HepG2 (cell line): ENCODE data around the gene RIPK1. TPM values are rescaled to one million over a fixed set of nuclear protein-coding genes. Genes with fewer than 3 reads are reported as not detected.
A peak's percentile ranks its signal among the peaks of the same experiment; 100 is the strongest.

Experiments used
- ARNTL ChIP-seq: sonication (generic); formaldehyde crosslinking; IDR thresholded peaks from 2 replicates; pipeline ENCODE4 v1.4.0; 2020; ENCODE audit warnings: mild to moderate bottlenecking, missing genetic modification reagents
- ESRRA ChIP-seq: sonication (generic); formaldehyde crosslinking; IDR thresholded peaks from 2 replicates; pipeline ENCODE4 v1.5.1; 2020; ENCODE audit warnings: mild to moderate bottlenecking, low read depth, missing genetic modification reagents
- HHEX ChIP-seq: IDR thresholded peaks from 2 replicates; pipeline ENCODE4 v1.6.1; 2016; ENCODE audit warnings: control low read depth
- HNF4G ChIP-seq, 2 experiments: sonication (generic) in 1 of 2; formaldehyde crosslinking in 1 of 2; IDR thresholded peaks; 2 replicates each; pipeline versions ENCODE4 v1.4.0 to v1.6.1; 2011 to 2020; ENCODE audit warnings: borderline replicate concordance in 2 of 2, low read depth in 2 of 2, mild to moderate bottlenecking in 2 of 2, low read length in 1 of 2, missing genetic modification reagents in 1 of 2, moderate library complexity in 1 of 2
- KDM6A ChIP-seq: IDR thresholded peaks from 2 replicates; pipeline ENCODE4 v1.6.1; 2016; ENCODE audit warnings: low read depth
- KLF16 ChIP-seq, 2 experiments: sonication (generic) in 1 of 2; formaldehyde crosslinking in 1 of 2; IDR thresholded peaks; 2 replicates each; pipeline versions ENCODE4 v1.6.1 to v1.8.0; 2016 to 2023; ENCODE audit warnings: missing genetic modification reagents in 2 of 2, missing compliant biosample characterization in 1 of 2
- NR2F6 ChIP-seq, 2 experiments: IDR thresholded peaks; 2 replicates each; pipeline ENCODE4 v1.6.1; 2016; ENCODE audit warnings: antibody characterized with exemption in 1 of 2, mild to moderate bottlenecking in 1 of 2
- ZBTB21 ChIP-seq: sonication (generic); formaldehyde crosslinking; IDR thresholded peaks from 2 replicates; pipeline ENCODE4 v1.4.0; 2020; ENCODE audit warnings: missing genetic modification reagents
- ZNF318 ChIP-seq: sonication (generic); formaldehyde crosslinking; IDR thresholded peaks from 2 replicates; pipeline ENCODE4 v1.4.0; 2020; ENCODE audit warnings: mild to moderate bottlenecking, missing genetic modification reagents
- ZNF503 ChIP-seq: sonication (generic); formaldehyde crosslinking; IDR thresholded peaks from 2 replicates; pipeline ENCODE4 v1.4.0; 2020; ENCODE audit warnings: missing genetic modification reagents
- ZNF510 ChIP-seq: sonication (generic); formaldehyde crosslinking; IDR thresholded peaks from 2 replicates; pipeline ENCODE4 v1.4.0; 2020; ENCODE audit warnings: low read depth, mild to moderate bottlenecking, missing genetic modification reagents
- ZNF556 ChIP-seq: sonication (generic); formaldehyde crosslinking; IDR thresholded peaks from 2 replicates; pipeline ENCODE4 v1.4.0; 2020; ENCODE audit warnings: mild to moderate bottlenecking, missing genetic modification reagents, borderline replicate concordance
- polyA plus RNA-seq, 8 experiments: library from polyadenylated mRNA; depleted of rRNA in 3 of 8; stranded (reverse) in 7 of 8; unstranded in 1 of 8; fragments of >200 nt; fragmentation: Illumina TruSeq in 4 of 8; extraction: Trizol in 4 of 8; gene quantifications; 2 replicates each; pipeline versions ENCODE4 v1.2.1 to v1.2.3, GENCODE V29; 2011 to 2016; ENCODE audit warnings: low read depth in 4 of 8, missing spikeins in 1 of 8, mixed read lengths in 1 of 8; ENCODE audit not compliant: insufficient read depth in 1 of 8
- total RNA-seq, 5 experiments: library from RNA; depleted of rRNA; stranded (reverse); fragments of >200 nt; fragmentation: Illumina TruSeq; extraction: Trizol; gene quantifications; 2 replicates each; pipeline ENCODE4 v1.2.3, GENCODE V29; 2016; ENCODE audit warnings: low read depth in 1 of 5
- TF ChIP-seq, protein P1 (sequence below): sonication (generic); formaldehyde crosslinking; IDR thresholded peaks from 2 replicates; pipeline ENCODE4 v1.4.0; 2020; ENCODE audit warnings: mild to moderate bottlenecking, missing genetic modification reagents, borderline replicate concordance

Gene RIPK1
- total and polyA plus RNA-seq, 2 of the 13 experiments (the other 11 are each of a cell fraction or from before 2014, with no cell fraction given) = 9.0 to 10.3 TPM

DNA sequence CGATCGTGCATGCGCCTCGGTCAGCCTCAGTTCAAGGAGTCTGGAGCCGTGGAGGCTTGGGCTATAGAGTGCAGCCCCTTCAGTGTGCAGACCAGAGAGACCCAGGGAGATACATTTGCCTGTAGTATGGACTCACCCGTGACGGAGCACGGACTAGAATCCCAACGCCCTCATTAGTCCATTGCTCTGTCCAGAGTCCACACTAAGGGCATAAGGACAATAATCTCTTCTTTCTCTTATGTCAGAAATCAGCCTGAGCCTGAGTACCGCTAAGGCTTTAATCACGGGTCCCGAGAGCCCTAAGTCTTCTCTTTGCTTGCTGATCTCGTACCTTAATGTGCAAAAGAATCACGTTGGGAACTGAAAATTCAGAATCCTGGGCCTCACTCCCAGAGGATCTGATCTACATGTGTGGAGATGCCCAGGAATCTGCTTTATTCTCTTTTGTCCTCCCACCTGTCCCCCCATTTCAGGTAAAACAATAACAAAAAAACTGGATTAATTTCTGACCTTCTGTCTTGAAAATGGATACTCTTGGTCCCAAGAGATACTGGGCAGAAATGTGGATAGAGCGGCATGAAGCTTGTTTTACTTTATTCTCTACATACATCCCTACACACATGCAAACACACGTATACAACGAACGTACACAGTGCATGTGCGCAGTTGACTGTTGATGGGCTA, 50.9 kb downstream of the RIPK1 start (continued):
- TF ChIP-seq, protein P1, sequence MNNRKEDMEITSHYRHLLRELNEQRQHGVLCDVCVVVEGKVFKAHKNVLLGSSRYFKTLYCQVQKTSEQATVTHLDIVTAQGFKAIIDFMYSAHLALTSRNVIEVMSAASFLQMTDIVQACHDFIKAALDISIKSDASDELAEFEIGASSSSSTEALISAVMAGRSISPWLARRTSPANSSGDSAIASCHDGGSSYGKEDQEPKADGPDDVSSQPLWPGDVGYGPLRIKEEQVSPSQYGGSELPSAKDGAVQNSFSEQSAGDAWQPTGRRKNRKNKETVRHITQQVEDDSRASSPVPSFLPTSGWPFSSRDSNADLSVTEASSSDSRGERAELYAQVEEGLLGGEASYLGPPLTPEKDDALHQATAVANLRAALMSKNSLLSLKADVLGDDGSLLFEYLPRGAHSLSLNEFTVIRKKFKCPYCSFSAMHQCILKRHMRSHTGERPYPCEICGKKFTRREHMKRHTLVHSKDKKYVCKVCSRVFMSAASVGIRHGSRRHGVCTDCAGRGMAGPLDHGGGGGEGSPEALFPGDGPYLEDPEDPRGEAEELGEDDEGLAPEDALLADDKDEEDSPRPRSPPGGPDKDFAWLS (CRISPR knock-in tag) = 0 out of 2 replicates have a peak, but pooled peaks have one; percentile 11
- TF ChIP-seq ZBTB21 (CRISPR knock-in tag) (peak; percentile 48; the same call in 1 of the 2 replicates), NR2F6 (IDR thresholded peaks at IDR 0.05) (no peak), NR2F6 (CRISPR knock-in tag; IDR thresholded peaks at IDR 0.05) (0 out of 2 replicates have a peak, but pooled peaks have one; percentile 4), ESRRA (peak; percentile 92), HHEX (0 out of 2 replicates have a peak, but pooled peaks have one; percentile 33), ZNF556 (CRISPR knock-in tag) (peak; percentile 79), HNF4G (IDR thresholded peaks at IDR 0.05; ENCODE audit: borderline replicate concordance, low read depth, low read length) (peak; percentile 84; the same call in 1 of the 2 replicates), HNF4G (CRISPR knock-in tag; IDR thresholded peaks at IDR 0.05; ENCODE audit: borderline replicate concordance, low read depth) (peak; percentile 51; the same call in 1 of the 2 replicates), ARNTL (CRISPR knock-in tag) (peak; percentile 21; the same call in 1 of the 2 replicates), KDM6A (CRISPR knock-in tag) (0 out of 2 replicates have a peak, but pooled peaks have one; percentile 20), ZNF318 (CRISPR knock-in tag) (no peak), ZNF503 (CRISPR knock-in tag) (no peak), KLF16 (CRISPR knock-in tag; IDR thresholded peaks at IDR 0.05) (0 out of 4 replicates have a peak, but pooled peaks of 1 of the 2 experiments have one; percentile 16), ZNF510 (CRISPR knock-in tag) (0 out of 2 replicates have a peak, but pooled peaks have one; percentile 26)
